CD4-positive, alpha-beta T cell treated with Interferon alpha-2 for 1 hour (primary cell): ENCODE results near the gene NLGN2.

ENCODE experiments used
- DNase-seq, 2 donors: peaks; one replicate each; pipeline ENCODE4 v3.0.0-alpha.2; 2020 to 2022

NLGN2 gene

GRCh38 chr17:7415784-7416183 is 8.1 kb downstream of the NLGN2 start:
- no peak for DNase-seq

DNA sequence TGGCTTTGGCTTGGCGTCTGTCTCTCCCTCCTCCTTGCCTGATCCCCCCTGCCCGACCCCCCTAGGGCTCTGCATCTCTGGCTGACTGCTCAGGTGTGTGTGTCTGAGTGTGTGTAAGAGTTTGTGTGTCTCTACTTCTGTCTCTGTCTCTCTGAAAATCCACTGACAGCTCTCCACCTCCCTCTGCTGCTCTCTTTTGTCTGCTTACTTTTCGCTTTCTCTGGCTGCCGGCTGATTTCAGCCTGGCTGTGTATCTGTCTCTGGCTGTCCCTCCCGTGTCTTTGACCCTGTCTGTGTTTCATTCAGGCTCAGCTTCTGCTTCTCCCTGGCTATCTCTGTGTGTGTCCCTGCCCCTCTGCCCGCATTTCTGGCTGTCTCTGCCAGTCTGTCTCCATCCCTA is 8.7 kb downstream of the NLGN2 start:
- no peak for DNase-seq

- DNase-seq, result no peak
These were observed 9.5 kb downstream of the NLGN2 start for GRCh38 chr17:7417056-7417655.

DNA sequence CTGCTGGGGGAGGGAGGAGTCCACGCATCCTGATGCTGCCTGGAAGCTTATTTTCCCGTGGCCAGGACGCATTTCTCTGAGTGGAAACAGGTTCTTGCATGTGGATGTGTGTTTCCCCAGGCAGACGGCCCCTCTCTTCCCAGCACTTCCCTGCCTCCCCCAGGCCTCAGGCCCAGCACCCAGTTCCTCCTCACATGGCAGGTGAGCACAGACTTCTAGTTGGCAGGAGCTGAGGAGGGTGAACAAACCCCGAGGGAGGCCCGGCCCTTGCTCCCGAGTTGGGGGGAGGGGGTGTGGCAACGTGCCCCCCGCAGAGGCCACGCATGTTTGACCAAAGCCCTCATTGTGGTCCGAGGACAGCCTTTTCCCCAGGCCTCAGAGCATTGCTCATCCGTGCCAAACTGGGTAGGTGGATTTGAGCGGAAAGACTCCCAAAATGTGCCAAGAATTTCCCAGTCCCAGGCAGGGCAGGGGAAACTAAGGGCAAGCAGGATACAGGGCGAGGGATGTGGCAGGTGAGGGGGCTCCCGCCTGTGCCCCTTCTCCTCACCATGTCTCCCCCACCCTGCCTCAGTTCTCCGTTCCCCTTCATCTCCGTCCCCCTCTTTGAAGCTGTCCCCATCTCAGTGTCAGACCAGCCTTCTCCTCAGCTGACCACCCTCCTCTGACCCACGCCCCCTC is 11.0 kb downstream of the NLGN2 start:
- no peak for DNase-seq

DNA sequence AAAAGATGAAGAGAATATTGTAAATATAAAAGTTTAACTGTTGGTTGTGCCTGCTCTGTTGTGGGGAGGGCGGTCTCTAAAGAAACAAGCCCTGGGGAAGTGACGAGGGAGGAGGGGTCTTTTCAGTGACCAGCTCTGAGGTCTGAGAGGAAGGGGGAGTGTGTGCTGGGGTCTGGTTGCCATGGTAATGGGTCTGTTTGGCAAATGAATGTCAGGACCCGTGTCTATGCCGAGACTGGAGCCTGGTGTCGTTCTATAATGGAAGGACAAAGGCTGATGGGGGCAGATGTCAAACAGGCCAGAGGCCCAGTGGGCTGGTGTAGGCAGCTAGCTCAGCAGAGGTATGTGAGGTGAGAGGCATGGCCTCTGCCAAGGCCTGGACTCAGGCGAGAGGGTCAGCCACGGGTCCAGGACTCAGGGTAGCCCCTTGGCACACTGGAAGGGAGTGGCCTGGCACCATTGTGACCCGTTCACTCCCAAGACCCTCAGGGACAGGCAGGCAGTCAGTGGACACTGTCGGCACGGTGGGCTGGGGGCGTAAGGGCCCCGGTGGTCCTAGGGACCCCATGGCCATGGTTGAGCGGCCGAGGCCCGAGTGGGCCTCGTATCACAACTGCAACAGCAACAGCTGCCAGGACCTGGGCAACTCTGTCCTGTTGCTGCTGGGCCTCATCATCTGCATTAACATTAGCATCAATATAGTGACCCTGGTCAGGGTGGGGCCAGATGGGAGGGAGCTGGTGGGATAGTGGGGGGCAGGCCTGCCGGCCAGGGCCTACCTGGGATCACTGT is 12.4 kb downstream of the NLGN2 start, which contains the start of gene SPEM1:
Gene SPEM1 (plus strand): TSS at position 506 of the 792 bp plus-strand sequence. CDS start 61 bp downstream, at position 567.
- no peak for DNase-seq

- DNase-seq, result no peak
These were observed 13.5 kb downstream of the NLGN2 start for GRCh38 chr17:7421186-7421585.

- no peak for DNase-seq
These were observed 16.0 kb downstream of the NLGN2 start for GRCh38 chr17:7423679-7424078.

DNA sequence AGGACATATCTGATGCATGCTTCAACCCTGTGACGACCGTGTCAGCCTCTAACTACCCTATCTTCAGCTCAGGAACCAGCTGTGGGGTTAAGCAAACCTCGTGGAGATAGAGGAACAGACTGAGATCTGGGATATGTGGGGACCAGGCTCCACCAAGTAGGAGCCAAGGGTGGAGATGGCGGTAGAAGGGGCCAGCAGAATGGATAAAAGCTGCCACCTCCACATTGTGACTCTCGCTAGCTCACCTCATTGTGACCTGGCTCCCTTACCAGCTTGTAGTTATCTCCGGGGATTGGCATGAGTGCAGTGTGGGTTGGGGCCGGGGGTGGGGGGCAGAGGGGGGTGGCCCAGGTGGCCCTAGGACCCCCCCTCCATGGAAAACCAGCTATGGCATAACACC is 17.7 kb downstream of the NLGN2 start, which contains the start of gene SPEM2:
Gene SPEM2 (plus strand): TSS at position 301 of the 400 bp plus-strand sequence. CDS start 73 bp downstream, at position 374.
- no peak for DNase-seq

DNA sequence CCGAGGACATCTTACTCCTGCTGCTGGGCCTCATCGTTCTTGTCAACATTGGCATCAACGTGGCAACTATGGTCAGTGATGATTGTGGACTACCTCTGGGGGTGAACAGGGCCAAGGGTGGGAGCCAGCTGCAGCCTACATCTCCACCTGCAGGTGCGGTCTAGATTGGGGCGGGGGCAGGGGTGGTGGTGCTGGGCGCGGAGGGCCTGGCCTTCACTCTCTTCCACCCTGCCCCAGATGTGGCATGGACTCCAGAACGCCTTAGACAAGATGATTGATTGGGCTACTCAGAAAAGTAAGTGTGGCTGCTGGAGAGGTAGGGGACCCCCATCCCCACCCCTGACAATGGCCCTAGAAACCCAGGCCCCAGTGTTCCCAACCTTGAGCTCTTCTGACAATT is 18.1 kb downstream of the NLGN2 start:
- DNase-seq, result no peak

DNA sequence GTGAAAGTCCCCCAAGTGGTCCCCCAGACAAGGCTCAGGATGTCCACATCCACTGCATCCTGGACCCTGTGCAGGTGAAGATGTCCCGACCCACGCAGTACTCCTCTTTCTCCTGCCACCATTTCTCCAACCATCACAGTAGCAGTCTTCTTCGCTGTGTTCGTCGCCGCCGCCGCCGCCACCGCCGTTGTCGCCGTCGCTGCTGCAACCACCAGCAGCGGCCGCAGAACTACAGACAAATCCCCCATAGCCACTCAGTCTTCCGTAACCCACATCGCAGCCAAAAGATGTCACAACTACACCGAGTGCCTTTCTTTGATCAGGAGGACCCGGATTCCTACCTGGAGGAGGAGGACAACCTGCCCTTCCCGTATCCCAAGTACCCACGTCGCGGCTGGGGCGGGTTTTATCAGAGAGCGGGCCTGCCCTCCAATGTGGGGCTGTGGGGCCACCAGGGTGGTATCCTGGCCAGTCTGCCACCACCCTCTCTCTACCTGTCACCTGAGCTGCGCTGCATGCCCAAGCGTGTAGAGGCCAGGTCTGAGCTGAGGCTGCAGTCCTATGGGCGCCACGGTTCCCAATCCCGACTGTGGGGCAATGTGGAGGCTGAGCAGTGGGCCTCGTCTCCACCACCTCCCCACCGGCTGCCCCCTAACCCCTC is 18.7 kb downstream of the NLGN2 start:
- DNase-seq, result no peak

DNA sequence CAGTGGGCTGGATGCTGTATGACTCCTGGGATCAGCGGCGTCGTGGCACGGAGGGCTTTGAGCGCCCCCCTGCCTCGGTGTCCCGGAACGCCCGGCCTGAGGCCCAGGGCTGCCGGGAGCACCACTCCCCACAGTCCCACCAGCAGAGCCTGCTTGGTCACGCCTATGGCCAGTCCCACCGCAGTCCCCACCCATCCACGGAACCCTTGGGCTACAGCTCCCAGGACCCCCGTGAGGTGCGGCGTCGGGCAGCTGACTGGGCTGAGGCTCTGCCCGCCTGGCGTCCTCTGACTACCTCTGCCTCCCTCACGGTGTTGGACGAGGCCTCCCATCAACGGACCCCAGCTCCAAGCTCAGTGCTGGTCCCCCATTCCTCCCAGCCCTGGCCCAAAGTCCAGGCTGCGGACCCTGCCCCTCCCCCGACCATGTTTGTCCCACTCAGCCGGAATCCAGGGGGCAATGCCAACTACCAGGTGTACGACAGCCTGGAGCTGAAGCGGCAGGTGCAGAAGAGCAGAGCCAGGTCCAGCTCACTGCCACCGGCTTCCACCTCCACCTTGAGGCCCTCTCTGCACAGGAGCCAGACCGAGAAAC is 19.3 kb downstream of the NLGN2 start:
- DNase-seq, result no peak

- no peak for DNase-seq
These were observed 19.9 kb downstream of the NLGN2 start for GRCh38 chr17:7427549-7427948.

DNA sequence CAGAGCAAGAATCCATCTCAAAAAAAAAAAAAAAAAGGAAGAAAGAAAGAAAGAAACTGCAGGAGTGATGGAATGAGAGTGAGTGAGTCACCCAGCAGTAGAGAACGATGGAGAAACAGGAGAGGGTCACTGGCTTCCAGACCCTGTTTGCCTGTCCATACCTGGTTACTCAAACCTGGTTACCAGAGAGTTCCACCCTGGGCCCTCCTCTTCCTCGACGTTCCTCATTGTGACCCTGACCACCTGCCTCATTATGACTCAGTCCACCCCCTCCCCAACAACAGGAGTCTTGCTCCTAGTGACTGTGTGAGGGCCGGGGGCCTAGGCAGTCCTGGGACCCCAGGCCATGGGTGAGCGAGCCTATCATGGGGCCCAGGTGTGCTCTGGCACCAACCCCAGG is 20.9 kb downstream of the NLGN2 start, which contains the start of gene SPEM3:
Gene SPEM3 (plus strand): TSS at position 301 of the 400 bp plus-strand sequence. CDS start 46 bp downstream, at position 347.
- no peak for DNase-seq

GRCh38 chr17:7429722-7430121 is 22.1 kb downstream of the NLGN2 start:
- DNase-seq, result no peak

GRCh38 chr17:7431231-7431630 is 23.6 kb downstream of the NLGN2 start:
- DNase-seq, result no peak

DNA sequence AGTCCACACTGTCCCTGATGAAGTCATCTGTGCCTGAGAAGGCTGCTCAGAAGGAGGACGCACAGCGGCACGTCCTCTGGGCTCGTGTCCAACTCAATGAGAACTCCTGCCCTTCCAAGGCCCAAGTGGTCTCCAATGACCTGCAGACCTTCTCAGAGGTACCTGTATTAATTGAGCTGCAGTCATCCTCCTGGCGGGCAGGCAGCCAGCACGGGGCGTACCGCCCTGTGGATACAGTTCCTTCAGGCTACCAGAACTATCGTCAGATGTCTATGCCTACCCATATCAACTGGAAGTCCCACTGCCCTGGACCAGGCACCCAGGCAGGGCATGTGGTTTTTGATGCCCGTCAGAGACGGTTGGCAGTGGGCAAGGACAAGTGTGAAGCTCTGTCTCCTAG is 24.7 kb downstream of the NLGN2 start:
- no peak for DNase-seq

- DNase-seq, result peak in 1 of 2 donors; percentile 44
These were observed 28.3 kb downstream of the NLGN2 start for GRCh38 chr17:7435676-7436555.

- DNase-seq, result peak; percentile 82 to 88
These were observed 29.1 kb downstream of the NLGN2 start for GRCh38 chr17:7436556-7437368.

DNA sequence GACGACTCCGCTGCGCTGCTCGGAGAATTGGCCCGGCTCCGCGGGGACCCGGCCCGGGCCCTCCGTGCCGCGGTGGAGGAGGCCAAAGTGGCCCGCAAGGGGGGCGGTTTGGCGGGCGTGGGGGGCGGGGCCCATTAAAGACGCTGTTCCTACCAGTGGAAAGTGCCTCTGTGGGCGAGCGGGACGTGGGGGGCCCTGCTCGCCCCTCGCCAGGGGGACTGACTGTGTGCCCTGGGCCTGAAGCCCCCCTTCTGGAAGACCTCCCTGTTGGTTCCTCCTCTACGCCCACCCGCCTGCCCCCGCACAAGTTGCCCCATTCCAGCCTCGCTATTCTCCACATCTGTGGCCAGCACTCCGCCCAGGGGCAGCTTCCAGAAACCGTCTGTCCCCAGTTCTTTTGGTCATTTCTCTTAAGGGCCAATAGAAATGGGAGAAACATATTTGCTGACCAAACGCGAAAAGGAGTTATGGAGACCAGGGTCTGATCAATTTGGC is 29.8 kb downstream of the NLGN2 start:
- no peak for DNase-seq

GRCh38 chr17:7437950-7438614 is 30.4 kb downstream of the NLGN2 start:
- DNase-seq, result peak; percentile 61 to 71
